OCI-LY7 (cell line): ENCODE data around the gene GALNTL6. TPM values are rescaled to one million over a fixed set of nuclear protein-coding genes. Genes with fewer than 3 reads are reported as not detected.

Source experiments
- BruUV-seq: library from RNA; stranded (reverse); fragments of 400-500 nt; replicated peaks from 2 replicates; lab custom pipeline; 2021; lab: Mats Ljungman, UMichigan
- CTCF ChIA-PET: fragments of 300-600 bp; sonication (Branson Sonifier 250); formaldehyde crosslinking; loops from one replicate; lab custom pipeline; 2022; ENCODE audit warnings: antibody characterized with exemption; ENCODE audit not compliant: unreplicated experiment; lab: Charles Lee
- POLR2A ChIA-PET: fragments of 300-600 bp; sonication (Branson Sonifier 250); formaldehyde crosslinking; loops from one replicate; lab custom pipeline; 2022; ENCODE audit warnings: antibody characterized with exemption; lab: Charles Lee
- DNase-seq: peaks from one replicate; pipeline ENCODE4 v3.0.0-alpha.2; 2015; ENCODE audit warnings: low spot score
- H2AFZ ChIP-seq: fragments of 200-600 bp; sonication (generic), shearing (Covaris generic); 2 replicates; pipeline ENCODE4 v1.6.1; 2014; ENCODE audit warnings: mild to moderate bottlenecking, antibody characterized with exemption, low read length, moderate library complexity
- H3K27ac ChIP-seq: fragments of 200-600 bp; sonication (generic); 2 replicates; pipeline ENCODE4 v1.5.1; 2014; ENCODE audit warnings: mixed run types, low read depth, mild to moderate bottlenecking, moderate library complexity, low read length, inconsistent platforms; ENCODE audit not compliant: poor library complexity, severe bottlenecking
- H3K36me3 ChIP-seq: fragments of 200-600 bp; sonication (generic); 2 replicates; pipeline ENCODE4 v1.6.1; 2014; ENCODE audit warnings: mild to moderate bottlenecking, antibody characterized with exemption, low read length, moderate library complexity, mixed read lengths; ENCODE audit not compliant: insufficient read depth
- H3K4me1 ChIP-seq: fragments of 200-600 bp; sonication (generic); 2 replicates; pipeline ENCODE4 v1.5.1; 2014; ENCODE audit warnings: mild to moderate bottlenecking, low read length; ENCODE audit not compliant: insufficient read depth, poor library complexity, severe bottlenecking
- H3K4me2 ChIP-seq: fragments of 200-600 bp; sonication (generic); 2 replicates; pipeline ENCODE4 v1.6.1; 2014; ENCODE audit warnings: mild to moderate bottlenecking, low read length
- H3K4me3 ChIP-seq: fragments of 200-600 bp; sonication (generic); 2 replicates; pipeline ENCODE4 v1.5.1; 2014; ENCODE audit warnings: mild to moderate bottlenecking, low read depth, low read length; ENCODE audit not compliant: poor library complexity, severe bottlenecking
- H3K79me2 ChIP-seq: fragments of 200-600 bp; sonication (generic); 2 replicates; pipeline ENCODE4 v1.6.1; 2016; ENCODE audit warnings: low read depth, mild to moderate bottlenecking, low read length, moderate library complexity, mixed read lengths; ENCODE audit not compliant: insufficient read depth
- H3K9me2 ChIP-seq: fragments of 200-600 bp; sonication (generic); 2 replicates; pipeline ENCODE4 v1.6.1; 2016; ENCODE audit warnings: mild to moderate bottlenecking, low read length, mixed read lengths; ENCODE audit not compliant: insufficient read depth
- H3K9me3 ChIP-seq: fragments of 200-600 bp; sonication (generic); 2 replicates; pipeline ENCODE4 v1.6.1; 2014; ENCODE audit warnings: mild to moderate bottlenecking, mixed run types, low read length, mixed read lengths
- H4K20me1 ChIP-seq: fragments of 200-600 bp; sonication (generic); 2 replicates; pipeline ENCODE4 v1.6.1; 2014; ENCODE audit warnings: mild to moderate bottlenecking, antibody characterized with exemption, low read length, moderate library complexity, mixed read lengths; ENCODE audit not compliant: insufficient read depth
- CTCF ChIP-seq: fragments of 200-600 bp; sonication (generic); conservative IDR thresholded peaks from 2 replicates; pipeline ENCODE4 v1.5.1; 2014; ENCODE audit warnings: mild to moderate bottlenecking, antibody characterized with exemption, low read length, moderate library complexity, mixed read lengths
- EZH2phosphoT487 ChIP-seq: fragments of 200-600 bp; sonication (generic); IDR thresholded peaks from 2 replicates; pipeline ENCODE4 v1.6.1; 2018; ENCODE audit warnings: low read depth, borderline replicate concordance, mild to moderate bottlenecking, mixed run types, antibody characterized with exemption, low read length, moderate library complexity, mixed read lengths
- intact Hi-C: fragments of 100-400 bp; cut with micrococcal nuclease; formaldehyde crosslinking; loops from one replicate; pipeline ENCODE4 v1.10.0; 2022; ENCODE audit not compliant: unreplicated experiment
- total RNA-seq, 2 experiments: library from RNA; depleted of rRNA in 1 of 2; stranded (reverse); fragments of >200 nt in 1 of 2; shearing (Covaris generic) in 1 of 2; gene quantifications; 2 replicates each; pipeline ENCODE4 v1.2.3, GENCODE V29; 2014 to 2022

Gene GALNTL6
- total RNA-seq, 2 experiments from 2014 or later, result not detected

DNA sequence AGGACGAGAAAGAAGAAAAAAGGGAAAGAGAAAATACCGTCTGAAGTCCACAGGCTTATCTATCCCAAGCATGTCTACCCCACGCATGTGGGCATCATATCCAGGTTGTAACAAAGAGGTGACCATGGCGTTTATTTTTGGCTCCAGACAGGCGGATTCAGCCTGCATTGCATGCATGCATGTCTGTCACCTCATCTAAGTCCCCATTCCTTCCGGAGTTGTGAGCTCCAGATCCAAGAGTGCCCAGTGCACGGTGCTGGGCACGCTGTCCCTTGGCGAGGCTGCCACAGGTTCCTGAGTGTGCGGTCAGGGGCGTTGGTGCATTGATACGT lies 905 bp upstream of the GALNTL6 start:
- no peak overlapping the region for H3K4me2 ChIP-seq
- no peak overlapping the region for H3K4me3 ChIP-seq
- H3K9me2 ChIP-seq, result no peaks in the 10 kb centered on the region
- no peaks in the 10 kb centered on the region for H4K20me1 ChIP-seq
- H3K79me2 ChIP-seq, result no peaks in the 10 kb centered on the region
- no peaks in the 10 kb centered on the region for H3K4me1 ChIP-seq
- no peaks in the 10 kb centered on the region for H3K9me3 ChIP-seq
- no peak overlapping the region for H2AFZ ChIP-seq
- BruUV-seq, result no TSS peak
- ChIA-PET POLR2A (no interaction called here), CTCF (no interaction called here)
- no peak overlapping the region for H3K27ac ChIP-seq
- intact Hi-C loops, result no loop called here
- H3K36me3 ChIP-seq, result no peaks in the 10 kb centered on the region
- no peak for DNase-seq
- TF ChIP-seq CTCF (no peak), EZH2phosphoT487 (no peak)

DNA sequence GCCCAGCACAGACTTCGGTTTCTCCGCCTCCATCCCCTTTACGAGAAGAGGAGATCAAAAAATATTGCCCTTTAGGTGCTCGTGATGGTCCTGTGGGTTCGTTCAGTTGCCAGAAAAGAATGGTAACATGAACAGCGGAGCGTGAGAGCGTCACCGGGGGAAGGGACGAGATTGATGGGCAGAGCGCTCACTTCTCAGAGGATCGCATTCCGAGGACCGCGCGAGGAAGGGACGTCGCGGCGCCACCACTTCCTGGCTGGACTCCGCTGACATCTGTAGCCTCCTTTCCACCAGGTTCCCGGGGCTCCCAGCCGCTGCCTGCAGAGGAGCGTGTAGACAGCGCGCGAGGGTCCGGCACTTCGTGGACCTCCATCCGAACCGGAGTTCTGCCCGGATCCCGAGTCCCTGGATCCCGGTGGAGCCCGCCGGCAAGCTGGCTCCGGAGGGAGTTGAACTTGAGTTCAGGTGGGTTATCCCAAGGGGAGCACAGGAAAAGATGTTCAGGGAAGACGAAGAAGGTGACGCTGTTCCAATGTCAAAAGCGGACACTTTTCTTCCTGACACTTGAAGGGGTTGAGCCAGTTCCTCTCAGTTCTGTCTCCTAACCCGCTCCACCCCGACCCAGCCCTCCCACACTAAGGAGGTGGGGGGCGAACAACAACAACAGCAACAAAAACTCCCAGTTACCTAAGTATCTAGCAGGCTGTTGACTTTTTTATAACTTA lies 484 bp downstream of the GALNTL6 start:
- no peaks in the 10 kb centered on the region for H3K36me3 ChIP-seq
- BruUV-seq, result no TSS peak
- H2AFZ ChIP-seq, result no peak overlapping the region
- CTCF ChIA-PET, result no interaction called here
- POLR2A ChIA-PET, result no interaction called here
- no peak for DNase-seq
- no peak overlapping the region for H3K27ac ChIP-seq
- H4K20me1 ChIP-seq, result no peaks in the 10 kb centered on the region
- TF ChIP-seq CTCF (no peak), EZH2phosphoT487 (no peak)
- H3K9me3 ChIP-seq, result no peaks in the 10 kb centered on the region
- intact Hi-C loops, result no loop called here
- H3K4me3 ChIP-seq, result no peak overlapping the region
- H3K9me2 ChIP-seq, result no peaks in the 10 kb centered on the region
- H3K4me2 ChIP-seq, result no peak overlapping the region
- H3K4me1 ChIP-seq, result no peaks in the 10 kb centered on the region
- H3K79me2 ChIP-seq, result no peaks in the 10 kb centered on the region

DNA sequence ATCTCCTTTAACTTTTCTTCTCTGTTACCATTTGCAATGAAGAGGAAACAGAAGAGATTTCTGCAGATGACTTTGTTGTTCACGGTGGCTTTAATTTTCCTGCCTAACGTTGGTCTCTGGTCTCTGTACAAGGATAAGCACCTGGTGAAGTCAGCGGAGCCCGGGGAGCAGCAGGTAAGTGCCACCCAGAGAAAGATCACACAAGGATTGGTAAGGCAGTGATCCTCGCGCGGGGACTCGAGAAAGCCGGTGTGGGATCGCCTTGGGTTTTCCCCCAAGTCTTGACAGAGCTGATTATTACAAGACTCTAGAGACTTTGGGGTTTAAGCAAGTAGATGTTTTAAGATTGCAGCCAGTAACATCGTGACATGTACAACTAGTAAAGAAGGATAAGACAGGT lies 1.3 kb downstream of the GALNTL6 start:
- Histone ChIP-seq H3K27ac (no peak overlapping the region), H3K79me2 (no peaks in the 10 kb centered on the region), H3K9me3 (no peaks in the 10 kb centered on the region), H3K4me1 (no peaks in the 10 kb centered on the region), H2AFZ (no peak overlapping the region), H3K4me3 (no peak overlapping the region), H3K36me3 (no peaks in the 10 kb centered on the region), H3K9me2 (no peaks in the 10 kb centered on the region), H4K20me1 (no peaks in the 10 kb centered on the region), H3K4me2 (no peak overlapping the region)
- intact Hi-C loops, result no loop called here
- no peak for DNase-seq
- TF ChIP-seq EZH2phosphoT487 (no peak), CTCF (no peak)
- CTCF ChIA-PET, result no interaction called here
- no TSS peak for BruUV-seq
- POLR2A ChIA-PET, result no interaction called here
